Stimulated activated CD4-positive, alpha-beta T cell treated with anti-CD3 and anti-CD28 coated beads, Interleukin-4, amount 100 ng/mL, for 1 hour (primary cell): Measurements from ENCODE around the gene EPHB1.

Source experiments
- DNase-seq: peaks from one replicate; pipeline ENCODE4 v3.0.0-alpha.2; 2020

The EPHB1 gene

DNA sequence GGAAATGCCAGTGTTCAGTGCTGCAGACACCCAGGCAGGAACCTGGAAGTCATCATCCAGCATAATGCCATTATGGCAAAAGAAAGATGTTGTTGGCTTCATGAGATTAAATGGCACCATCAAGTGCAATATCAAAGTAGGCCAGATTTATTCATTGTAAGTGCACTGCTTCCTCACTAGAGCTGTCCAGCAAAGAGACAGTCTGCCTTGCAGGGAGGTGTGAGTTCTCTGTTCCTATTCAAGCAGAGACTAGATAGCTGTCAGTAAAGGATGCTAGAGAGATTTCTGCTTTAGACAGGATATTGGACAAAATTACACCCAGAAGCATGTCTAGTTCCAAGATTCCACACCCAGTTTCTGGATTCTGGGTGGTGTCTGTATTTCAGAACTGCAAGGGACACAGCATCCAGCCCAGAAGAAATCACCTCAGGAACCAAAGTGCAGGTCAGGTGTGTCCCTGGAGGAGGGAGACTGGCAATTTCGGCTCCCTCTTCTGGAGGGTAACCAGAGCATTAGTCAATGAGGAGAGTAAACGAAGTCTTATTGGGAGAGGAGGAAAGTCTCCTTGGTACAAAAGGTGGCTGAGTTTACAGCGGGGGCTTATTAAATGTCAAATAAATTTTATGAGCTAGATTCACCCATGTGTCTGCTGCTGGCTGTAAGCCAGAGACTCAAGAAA lies 377.3 kb downstream of the EPHB1 start:
- no peak for DNase-seq

DNA sequence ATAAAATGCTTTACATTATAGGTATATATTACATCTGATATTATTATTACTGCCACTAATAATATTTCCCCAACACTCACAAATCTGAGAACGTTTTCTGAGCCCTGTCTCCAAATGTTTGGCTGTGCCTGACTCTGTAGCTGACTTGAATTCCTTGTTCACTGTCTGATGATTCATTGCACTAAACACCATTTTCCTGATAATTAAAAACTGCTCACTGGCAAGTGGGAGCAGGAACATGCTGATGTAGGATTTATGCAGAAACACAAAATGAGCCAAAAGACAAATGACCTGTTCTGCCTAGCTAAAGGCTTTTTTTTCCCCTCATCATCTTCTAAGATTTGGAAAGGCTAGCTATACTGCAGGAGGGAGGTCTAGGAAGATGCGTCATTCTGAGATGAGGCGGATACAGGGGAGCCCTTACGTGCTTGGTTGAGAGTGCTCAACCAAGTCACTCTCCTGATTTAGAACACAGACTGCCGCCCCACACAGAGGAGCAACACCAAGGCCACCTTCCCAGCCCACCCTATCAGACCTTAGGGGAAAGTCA lies 380.7 kb downstream of the EPHB1 start:
- no peak for DNase-seq

DNA sequence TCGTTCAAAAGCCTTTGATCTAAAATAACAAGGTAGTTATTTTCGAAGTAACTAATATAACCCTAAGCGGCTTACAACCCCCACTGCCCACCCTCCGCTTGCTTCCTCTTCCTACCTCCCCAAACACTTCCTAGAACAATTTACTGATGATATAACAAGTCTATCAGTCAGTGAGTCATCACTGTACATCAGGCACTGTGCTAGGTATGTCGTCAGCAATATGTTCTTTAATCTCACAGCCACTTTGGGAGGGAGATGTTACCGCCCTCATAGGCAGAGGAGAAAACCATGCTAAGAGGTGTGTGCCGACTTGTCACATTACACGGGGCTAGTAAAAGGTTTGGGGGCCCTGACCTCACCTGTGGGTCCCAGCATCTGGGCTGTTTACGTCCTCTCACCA lies 381.8 kb downstream of the EPHB1 start:
- DNase-seq = no peak

DNA sequence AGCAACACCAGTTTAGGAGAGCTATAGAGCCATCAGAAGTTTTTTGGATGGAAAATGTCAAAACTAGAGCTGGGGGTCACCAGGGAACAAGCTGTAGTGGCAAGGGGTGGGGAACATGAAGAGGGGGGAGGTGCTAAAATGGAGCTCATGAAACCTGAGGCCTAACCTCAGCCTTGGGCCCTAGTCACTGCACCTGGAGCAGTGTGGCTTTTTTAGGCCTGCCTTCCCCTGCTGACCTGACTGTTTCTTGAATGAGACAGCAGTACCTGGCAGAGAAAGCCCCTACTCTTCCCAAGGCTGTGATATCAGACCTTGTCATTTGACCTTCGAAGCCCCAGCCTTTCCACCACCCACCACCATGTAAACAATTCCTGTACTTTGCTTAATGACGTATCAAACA lies 383.5 kb downstream of the EPHB1 start:
- no peak for DNase-seq

DNA sequence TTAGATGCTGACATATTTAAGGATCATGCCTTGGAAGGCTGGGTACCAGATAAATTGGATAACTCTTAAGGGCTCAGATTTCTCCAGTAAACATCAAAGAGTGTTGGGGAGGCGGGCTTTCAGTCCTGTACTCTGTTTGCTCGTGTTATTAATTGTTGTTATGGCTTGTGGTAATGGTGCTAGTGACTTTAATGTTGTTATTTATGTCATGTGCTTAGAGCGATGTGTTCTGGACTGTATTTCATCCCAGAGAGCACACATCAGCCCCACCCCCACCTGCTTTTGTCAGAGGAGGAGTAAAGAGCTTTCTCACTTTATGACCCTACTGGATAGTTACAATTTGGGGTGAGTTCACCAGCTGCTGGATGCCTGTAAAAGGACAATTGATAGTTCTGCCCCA lies 386.3 kb downstream of the EPHB1 start:
- no peak for DNase-seq

DNA sequence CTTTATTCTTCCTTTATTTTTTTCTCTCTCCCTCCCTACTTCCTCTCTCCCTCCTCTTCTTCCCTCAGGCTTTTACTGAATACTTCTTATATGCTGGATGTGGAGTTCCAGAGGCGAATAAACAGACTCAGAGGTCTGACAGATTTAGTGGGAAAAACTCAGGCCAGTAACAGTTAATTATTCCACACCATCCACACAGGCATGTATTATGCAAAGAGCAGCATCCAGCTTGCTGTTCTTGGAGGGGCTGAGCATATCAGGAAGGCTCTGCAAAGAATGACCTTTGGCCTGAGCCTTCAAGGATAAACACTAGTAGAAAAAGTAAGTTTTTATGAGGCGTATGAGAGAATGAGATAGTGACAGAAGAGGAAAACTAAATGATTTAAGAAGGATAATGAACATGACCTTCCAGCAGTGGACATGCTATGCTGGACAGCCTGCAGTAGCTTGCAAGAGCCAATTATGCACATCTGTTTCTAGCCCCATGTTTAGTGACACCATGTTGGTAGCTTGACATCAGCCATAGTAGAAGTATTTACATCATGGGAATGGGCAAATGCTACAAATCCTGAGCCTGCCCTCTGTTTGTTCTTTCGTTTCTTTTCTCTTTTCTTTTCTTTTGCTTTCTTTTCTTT lies 387.4 kb downstream of the EPHB1 start:
- DNase-seq = no peak

DNA sequence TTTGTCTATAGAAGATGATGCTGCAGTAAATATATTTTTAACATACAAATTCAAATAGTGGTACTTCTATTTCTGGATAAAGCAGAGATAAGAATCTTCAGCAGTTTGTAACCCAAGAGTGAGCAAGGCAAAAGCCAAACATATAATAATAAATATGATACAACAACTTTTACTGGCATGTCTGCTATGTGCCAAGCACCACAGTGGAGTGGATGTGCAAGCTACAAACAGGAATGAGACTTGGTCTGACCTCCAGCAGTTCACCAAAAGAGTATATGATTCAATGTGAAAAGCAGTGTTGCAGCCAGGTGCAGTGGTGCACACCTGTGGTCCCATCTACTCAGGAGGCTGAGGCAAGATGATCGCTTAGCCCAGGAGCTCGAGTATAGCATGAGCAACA lies 395.6 kb downstream of the EPHB1 start:
- no peak for DNase-seq

DNA sequence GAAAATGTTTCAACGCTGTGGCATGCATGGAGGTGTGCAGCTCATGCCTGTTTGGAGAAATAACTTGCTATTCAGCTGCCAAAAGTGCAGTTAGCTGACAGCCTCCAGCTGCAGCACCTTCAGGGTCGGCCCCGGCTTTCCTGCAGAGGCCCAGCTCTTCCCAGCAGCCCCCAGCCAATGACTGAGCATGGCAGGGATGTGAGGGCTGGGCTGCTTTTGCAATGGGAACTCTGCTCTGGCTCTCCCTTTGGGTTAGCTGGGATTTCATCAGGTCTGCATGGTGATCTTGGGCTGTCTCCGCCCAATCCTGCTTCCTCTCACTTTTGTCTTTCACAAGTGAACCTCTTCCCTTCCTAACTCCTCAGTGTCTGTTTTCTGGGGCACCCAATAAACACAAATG lies 396.6 kb downstream of the EPHB1 start:
- no peak for DNase-seq

DNA sequence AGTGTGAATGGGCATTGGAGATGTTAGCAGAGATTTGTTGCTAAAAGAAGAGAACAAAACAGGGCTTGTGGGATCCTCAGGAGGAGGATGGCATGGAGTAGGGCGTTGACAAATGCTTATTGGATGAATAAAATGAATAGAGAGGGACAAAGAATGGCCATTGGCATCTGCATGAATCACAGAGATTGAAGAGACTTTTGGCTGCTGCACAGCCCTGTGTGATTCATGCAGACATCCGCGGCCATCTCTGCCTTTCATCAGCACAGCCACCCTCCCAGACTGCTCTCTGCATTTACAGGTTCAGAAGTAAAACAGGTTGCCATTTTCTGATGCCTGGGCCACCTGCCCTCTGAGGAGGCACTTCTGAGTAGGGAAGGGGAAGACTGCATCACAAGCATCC lies 397.9 kb downstream of the EPHB1 start:
- DNase-seq = no peak

DNA sequence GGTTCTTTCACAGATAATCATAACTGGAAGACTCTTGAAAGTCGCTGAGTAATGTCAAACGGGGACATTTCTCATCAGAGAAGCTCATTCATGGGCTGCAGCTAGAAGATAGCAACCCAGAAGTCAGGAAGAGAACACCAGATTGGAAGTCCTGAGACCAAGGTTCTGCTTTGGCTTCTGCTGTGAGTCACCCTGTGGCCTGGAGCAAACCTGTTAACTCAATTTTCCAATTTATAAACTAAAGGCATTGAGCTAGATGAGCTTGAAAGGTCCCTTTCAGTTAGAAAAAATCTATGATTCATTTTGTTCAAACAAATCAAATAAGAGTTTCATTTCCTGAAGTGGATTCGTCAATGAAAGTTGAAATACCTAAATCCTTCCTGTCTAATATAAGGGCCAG lies 402.2 kb downstream of the EPHB1 start:
- DNase-seq = no peak

DNA sequence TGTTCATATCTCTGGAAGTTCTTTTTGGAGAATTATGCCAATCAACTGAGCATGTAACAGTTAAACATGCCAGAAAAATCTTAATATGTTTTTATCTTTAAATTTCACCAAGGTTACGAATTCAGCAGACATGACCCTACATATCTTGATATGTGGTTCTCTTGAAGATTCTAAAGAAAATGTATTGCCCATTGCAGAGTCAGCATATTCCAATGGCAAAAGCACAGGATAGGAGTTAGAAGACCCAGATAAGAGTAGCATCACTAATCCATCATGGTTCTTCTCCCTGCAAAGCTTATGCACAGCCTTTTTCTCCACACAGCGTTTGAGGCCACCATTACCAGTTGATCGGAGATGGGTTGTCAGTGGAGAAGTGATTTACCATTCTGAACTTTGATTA lies 402.8 kb downstream of the EPHB1 start:
- no peak for DNase-seq

DNA sequence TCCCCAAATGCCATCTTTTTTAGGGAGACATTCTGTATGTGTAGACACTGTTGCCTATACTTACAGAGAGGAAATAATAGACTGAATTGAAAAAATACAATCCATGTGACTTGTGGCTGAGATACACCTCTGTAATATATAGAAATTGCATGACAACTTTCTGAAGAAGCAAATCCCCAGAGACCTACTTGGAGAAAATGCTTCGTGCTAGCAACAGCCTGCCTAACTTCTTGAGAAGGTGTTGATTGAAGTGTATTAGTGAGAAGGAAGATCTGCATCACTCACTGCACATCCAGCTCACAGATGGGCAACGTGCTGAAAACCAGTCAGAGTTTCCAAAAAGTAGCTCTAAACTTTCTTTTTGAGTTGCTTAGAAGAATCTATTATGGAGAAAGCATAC lies 404.1 kb downstream of the EPHB1 start:
- DNase-seq = no peak

DNA sequence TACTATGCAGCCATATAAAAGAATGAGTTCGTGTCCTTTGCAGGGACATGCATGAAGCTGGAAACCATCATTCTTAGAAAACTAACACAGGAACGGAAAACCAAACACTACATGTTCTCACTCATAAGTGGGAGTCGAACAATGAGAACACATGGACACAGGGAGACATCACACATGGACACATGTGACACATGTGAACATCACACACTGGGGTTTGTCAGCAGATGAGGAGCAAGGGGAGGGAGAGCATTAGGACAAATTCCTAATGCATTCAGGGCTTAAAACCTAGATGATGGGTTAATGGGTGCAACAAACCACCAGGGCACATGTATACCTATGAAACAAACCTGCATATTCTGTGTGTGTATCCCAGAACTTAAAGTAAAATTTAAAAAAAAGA lies 408.0 kb downstream of the EPHB1 start:
- DNase-seq = no peak

DNA sequence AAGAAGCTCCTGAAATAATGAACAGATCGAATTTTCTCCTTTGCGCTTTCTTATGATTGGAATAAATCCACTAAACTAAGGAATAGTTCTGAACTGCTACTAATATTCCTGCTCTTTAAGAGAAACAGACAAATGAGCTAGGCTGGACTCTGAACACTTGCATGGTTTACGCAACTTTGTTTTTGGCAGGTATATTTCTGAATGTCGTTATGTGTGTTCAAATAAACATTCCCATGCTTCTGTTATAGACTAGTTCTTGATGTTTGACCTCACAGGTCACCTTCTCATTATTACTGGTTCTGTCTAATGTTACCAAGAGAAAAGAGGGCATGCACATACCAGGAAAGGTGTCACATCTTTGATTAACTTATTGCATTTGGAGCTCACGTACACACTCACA lies 418.2 kb downstream of the EPHB1 start:
- DNase-seq = no peak

DNA sequence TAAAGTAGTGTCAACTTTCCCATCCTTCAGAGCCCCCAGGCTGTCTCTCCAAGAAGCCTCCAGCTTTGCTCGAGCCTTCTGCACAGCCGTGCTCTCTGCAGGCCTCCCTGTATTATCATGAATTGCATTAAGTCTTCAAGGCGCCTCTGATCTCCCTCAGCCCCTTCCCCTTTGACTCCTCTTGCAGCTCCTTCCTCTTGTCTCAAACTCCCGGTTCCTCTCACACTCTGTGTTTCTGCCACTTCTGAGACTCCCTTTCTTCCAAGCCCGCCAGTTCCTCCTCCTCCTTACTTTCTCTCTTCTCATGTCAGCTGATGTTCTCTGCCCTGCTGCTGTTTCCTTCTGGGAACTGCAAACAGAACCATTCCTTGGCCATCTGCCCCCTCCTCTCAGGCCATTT lies 418.8 kb downstream of the EPHB1 start:
- no peak for DNase-seq

DNA sequence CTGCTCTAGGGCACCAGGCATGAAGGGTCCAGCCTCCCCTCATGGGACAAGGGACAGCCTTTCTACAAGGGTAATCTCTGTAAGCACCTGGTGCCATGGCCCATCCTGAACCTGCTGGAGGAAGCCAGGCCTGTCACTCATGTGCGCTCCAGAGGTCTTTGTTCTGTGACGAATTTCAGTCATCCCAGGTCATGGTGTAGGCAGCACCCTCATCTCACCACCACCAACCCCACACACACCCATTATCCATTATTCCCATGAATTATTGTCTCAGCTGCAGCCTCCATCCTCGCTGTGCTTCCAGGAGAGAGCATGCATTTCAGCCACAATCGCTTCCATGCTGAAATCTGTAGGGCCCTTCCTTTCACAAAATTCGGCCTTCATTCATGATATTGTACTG lies 419.3 kb downstream of the EPHB1 start:
- no peak for DNase-seq

DNA sequence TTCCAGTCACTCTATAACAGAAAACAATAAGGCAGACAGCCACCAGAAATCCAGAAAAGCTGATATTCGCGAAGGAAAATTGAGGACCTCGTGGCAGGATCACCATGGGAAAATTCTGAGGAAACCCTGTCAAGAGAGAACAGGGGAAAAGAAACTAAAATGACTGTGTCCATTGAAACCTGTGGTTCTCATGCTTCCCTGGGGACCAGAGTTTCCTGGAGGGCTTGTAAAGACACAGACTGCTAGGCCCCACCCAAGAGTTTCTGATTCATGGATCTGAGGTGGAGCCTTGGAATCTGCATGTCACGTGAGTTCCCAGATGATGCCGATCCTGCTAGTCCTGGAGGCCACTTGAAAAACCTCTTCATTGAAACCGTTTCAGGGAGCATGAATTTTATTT lies 420.5 kb downstream of the EPHB1 start:
- DNase-seq = no peak

DNA sequence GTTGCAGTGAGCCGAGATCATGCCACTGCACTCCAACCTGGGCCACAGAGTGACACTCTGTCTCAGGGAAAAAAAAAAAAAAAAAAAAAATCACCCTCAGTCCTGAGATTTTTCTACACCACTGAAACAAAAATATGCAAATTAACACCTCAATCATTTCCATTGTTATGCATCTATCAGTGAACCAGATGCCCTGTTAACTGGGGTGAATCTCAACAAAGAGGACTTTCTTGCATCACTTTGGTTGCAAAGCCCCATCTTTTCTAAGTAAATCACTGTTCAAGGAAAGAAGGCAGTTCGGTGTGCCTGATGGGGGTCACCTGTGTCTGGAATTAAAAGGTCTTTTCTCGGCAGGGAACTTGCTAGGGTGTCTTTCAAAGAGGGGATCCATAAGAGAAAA lies 421.6 kb downstream of the EPHB1 start:
- DNase-seq = no peak

DNA sequence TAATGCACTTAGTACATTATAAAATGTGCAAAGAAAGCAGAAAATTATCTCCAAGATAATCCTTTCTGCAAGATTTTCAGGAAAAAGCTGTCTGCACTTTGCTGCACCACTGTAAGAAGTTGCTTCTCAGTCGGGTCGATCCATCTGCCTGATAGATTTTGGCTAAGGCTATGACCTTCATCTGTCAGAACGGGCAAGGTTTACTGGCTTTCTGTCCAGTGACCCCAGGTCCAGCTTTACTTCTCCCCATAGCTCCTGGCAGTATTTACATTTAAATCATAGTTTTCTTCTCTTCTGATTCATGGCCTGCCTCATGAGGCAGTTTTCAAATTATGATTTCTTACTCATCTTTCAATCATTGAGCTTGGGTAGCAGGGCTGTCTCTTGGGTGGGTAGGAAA lies 422.7 kb downstream of the EPHB1 start:
- DNase-seq = no peak

DNA sequence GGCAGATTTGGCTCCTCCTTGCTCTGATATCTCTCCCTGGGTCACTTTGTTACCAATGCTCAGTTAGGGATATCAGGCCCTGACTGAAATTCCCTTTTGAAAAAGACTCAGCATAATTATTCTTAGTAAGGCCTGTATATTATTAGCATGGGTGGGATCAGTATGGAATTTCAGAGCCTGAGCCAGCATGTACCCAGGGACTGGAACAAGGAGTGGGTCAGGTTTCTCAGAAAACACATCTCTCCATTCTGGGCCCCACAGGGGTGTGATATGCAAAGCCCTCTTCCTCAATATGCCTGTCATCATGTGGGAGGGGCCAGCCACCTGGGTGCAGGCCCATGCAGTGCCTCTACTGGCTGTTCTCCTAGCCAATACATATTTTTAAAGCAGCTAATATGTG lies 423.2 kb downstream of the EPHB1 start:
- no peak for DNase-seq

DNA sequence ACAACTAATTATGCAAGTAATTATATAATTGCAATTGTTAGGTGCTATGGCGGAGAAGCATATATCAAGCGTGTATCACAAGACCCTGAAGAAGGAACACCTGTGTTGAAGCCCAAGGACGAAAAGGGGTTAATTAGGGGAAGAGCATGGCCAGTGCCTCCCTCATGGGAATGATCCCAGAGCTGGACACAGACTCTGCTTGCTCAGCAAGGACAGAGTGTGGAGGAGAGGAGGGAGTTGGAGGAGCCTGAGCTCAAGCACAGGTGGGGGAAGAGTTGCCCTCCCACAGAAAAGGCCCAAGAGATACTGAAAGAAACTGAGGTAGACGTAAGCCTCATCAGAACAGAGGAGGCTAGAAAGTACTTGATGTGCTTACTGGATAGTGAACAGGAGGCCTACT lies 423.7 kb downstream of the EPHB1 start:
- DNase-seq = no peak

DNA sequence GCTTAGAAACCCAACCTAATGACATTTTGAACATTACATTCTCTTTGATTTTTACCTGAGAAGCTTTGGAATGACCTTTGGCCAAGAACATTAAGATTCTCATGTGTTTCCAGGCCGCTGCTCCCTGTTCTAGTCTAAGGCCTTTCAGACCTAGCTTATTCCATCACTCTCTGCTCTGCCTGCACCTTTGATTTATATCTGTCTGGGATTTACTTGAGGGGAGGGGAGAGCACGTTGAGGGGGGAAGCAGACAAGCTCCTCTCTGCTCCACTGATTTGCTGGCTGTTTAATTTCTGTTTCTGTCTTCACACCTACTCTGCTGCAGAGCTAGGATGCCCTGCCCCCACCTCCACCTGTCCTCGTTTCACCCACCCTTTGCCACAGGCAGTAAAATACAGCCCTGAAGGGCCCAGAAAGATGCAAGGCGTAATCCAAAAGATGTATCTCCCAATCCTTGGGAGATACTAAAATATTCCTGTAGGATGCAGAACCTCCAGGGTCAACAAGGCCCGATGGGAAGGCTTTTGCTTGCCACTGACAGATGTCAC lies 429.8 kb downstream of the EPHB1 start:
- DNase-seq = no peak

DNA sequence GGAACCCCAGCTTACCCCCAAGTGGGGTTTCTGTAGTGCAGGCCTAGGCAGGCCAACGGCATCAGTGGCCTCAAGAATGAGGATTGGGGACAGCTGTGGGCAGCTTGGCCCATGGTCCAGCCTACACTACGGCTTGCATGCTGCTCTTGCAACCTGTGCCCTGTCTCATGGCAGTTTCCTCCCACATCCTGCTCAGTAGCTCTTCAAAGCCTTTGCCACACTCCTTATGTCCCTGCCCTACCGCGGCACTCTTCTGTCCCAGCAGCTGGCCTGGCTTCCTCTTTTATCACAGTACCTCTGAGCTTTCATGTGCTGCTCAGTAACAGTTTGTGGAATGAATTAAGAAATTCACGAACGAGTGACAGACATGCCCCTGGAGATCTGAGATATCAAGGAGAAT lies 431.0 kb downstream of the EPHB1 start:
- no peak for DNase-seq

DNA sequence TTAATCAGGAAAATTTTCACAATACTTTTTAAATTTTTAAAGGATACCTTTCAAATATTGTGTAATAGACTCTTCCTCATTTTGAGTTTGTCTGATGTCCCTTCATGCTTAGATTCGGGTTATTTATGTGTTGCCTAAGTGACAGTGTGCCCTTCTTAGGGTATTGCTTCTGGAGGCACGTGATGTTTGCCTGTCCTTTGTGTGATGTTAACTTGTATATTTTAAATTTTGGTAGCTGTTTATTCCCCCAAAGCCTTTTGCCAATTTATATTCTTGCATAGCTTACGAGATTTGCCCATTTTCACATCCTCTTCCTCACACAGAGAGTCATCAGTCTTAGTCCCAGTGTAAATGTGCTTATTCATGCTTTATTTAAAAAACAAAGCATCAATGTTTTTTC lies 433.1 kb downstream of the EPHB1 start:
- no peak for DNase-seq

DNA sequence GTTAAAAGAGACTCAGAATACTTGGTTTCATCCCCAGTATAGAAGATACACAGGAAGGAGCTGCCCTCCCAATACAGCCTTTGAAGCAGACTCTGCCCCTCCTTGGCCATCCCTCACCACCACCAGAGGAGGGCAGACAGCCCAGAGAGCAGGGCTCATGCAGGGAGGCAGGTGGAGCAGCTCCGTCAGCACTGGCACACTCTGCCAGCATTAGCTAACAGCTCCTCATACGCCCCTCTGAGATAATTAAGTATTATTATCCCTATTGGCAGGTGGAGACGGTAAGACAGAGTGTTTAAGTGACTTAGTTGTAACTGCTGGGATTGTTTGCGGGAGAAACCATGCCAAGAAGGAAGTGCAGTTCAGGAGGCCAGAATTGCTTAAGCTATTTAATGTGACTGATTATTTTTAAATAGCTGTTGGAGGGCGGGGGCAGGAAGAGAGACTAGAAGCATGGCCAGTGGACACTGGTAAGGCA lies 434.0 kb downstream of the EPHB1 start:
- DNase-seq = no peak
